ENCODE data around the gene TRIP13. TPM values are rescaled to one million over a fixed set of nuclear protein-coding genes. Genes with fewer than 3 reads are reported as not detected.

The TRIP13 gene
- total RNA-seq, 4 donors from 2014 or later, result 1.2 to 8.3 (median 3.5) TPM

DNA sequence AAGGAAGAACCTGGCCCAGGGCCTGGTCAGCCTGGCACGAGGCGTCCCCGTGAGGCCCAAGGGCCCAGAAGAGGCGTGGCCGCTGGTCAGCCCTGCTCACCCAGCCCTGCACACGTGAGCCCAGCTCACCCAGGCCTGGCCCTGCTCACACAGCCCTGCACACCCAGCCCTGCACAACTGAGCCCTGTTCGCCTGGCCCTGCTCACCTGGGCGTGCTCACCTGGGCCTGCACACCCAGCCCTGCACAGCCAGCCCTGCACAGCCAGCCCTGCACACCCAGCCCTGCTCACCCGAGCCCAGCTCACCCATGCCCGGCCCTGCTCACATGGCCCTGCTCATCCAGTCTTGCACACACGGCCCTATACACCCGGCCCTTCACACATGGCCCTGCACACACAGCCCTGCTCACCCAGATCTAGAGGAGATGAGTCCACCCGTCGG is 44.0 kb upstream of the TRIP13 start:
- H3K27me3 ChIP-seq, result no peaks in the 10 kb centered on the region
- H3K4me3 ChIP-seq, result no peak overlapping the region
- no peak for TF ChIP-seq POLR2A (IDR thresholded peaks at IDR 0.05)
- TF ChIP-seq, protein P1, sequence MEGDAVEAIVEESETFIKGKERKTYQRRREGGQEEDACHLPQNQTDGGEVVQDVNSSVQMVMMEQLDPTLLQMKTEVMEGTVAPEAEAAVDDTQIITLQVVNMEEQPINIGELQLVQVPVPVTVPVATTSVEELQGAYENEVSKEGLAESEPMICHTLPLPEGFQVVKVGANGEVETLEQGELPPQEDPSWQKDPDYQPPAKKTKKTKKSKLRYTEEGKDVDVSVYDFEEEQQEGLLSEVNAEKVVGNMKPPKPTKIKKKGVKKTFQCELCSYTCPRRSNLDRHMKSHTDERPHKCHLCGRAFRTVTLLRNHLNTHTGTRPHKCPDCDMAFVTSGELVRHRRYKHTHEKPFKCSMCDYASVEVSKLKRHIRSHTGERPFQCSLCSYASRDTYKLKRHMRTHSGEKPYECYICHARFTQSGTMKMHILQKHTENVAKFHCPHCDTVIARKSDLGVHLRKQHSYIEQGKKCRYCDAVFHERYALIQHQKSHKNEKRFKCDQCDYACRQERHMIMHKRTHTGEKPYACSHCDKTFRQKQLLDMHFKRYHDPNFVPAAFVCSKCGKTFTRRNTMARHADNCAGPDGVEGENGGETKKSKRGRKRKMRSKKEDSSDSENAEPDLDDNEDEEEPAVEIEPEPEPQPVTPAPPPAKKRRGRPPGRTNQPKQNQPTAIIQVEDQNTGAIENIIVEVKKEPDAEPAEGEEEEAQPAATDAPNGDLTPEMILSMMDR (IDR thresholded peaks at IDR 0.05), result no peak
- no peaks in the 10 kb centered on the region for H3K36me3 ChIP-seq
- H3K9me3 ChIP-seq, result no peaks in the 10 kb centered on the region
- peak in 2 of 3 donors; percentile 27 to 36 for DNase-seq
- H3K4me1 ChIP-seq, result no peaks in the 10 kb centered on the region
- no peak overlapping the region for H3K27ac ChIP-seq

DNA sequence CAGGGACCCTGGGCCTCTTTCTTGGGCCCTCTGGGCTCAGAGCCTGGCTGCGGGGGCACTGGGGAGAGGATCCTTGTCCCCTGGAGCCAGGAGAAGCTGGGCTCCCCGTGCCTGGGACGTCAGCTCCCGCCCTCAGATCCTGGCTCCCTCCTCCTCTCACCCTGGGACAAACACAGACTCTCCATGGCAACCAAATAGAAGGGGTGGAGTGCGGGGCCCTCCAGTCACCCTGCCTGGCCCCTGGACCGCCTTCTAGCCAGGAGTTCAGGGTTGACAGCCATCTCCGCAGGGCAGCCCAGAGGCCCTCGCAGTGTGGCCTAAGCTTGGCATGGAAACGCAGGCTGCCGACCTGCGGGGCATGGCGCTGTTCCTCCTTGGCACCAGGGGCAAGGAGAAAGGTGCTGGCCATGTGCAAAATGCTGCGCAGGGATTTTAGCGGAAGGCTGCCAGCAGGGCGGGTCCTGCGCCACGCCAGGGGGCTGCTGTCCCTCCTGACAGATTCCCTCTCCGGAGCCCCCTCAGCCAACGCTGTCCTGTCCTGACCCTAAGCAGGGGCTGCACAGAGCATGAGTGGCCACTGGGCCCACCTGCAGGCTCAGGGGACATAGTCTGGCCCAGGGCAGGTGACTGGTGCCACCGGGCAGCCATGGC is 42.9 kb upstream of the TRIP13 start:
- DNase-seq, result peak in 2 of 3 donors; percentile 46 to 60
- Histone ChIP-seq H3K27ac (no peak overlapping the region), H3K4me3 (peak overlapping the region in 1 of 4 donors; percentile 30), H3K36me3 (no peaks in the 10 kb centered on the region), H3K27me3 (no peaks in the 10 kb centered on the region), H3K9me3 (no peaks in the 10 kb centered on the region), H3K4me1 (no peaks in the 10 kb centered on the region)
- TF ChIP-seq, protein P1 (IDR thresholded peaks at IDR 0.05), result no peak

DNA sequence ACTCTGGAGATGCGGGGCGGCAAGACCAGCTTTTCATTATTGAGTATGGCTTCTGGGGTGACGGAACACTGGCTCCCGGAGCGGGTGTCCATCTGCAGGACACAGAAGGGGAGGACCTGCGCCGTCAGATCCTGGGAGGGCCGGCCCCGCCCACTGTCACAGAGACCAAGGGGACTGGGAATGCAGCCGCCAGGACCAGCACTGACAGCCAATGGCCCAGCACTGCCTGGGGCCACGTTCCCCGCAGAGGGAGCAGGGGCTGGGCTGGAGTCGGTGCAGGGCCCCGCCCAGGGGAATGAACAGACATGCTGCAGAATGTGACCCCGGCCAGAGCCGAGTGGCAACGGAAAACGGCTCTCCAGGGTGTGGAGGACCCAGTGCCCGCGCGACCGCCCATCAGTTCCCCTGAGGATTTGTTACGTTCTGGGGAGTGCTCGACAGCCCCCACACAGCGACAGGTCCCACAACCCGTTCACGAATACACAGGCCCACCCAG is 42.1 kb upstream of the TRIP13 start, which contains the start of gene ZDHHC11:
Gene ZDHHC11 (minus strand): TSS at position 476 of the 496 bp plus-strand sequence. CDS start 384 bp downstream, at position 92.
- TF ChIP-seq, protein P1 (IDR thresholded peaks at IDR 0.05), result no peak
- TF ChIP-seq POLR2A (IDR thresholded peaks at IDR 0.05), result no peak
- peak in 2 of 3 donors; percentile 45 to 56 for DNase-seq
- H3K4me3 ChIP-seq, result peak within 1 kb of the TSS in 1 of 4 donors; percentile 30
- no peaks in the 10 kb centered on the region for H3K9me3 ChIP-seq
- H3K27ac ChIP-seq, result no peak within 1 kb of the TSS
- H3K36me3 ChIP-seq, result no peaks in the 10 kb centered on the region
- no peaks in the 10 kb centered on the region for H3K4me1 ChIP-seq
- H3K27me3 ChIP-seq, result no peaks in the 10 kb centered on the region

DNA sequence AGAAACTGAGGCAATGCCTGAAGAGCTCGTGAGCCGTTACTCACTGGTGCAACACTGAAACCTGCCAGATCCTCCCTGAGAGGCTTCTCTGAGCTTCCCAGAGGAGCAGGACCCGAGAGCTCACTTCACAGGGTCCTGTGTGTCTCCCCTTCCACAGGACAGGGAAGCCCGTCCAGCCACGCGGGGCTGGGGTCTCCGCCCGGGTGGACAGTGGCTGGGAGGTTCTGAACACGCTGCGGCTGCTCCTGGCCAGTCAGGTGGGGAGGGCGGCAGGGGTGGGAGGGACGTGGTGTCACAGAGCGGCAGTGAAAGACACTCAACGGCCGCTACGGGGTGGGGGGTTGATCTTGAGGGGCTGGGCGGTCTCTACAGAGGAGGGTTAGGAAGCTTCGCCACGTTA is 41.6 kb upstream of the TRIP13 start:
- DNase-seq, result peak in 2 of 3 donors; percentile 42 to 48
- TF ChIP-seq, protein P1 (IDR thresholded peaks at IDR 0.05), result no peak
- TF ChIP-seq POLR2A (IDR thresholded peaks at IDR 0.05), result no peak
- no peaks in the 10 kb centered on the region for H3K27me3 ChIP-seq

DNA sequence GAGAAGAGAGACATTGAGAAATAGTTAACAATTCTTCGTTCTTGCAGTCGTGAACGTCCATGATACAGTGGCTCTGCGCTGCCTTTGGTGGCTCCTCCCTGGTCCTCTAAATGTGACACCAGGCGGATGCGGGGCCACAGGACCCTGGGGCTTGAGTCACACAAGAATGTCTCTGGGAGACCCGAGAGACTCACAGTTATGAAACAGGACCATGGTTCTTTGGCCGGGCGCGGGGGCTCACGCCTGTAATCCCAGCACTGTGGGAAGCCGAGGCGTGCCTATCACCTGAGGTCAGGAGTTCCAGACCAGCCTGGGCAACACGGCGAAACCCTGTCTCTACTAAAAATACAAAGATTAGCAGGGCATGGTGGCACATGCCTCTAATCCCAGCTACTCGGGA is 41.1 kb upstream of the TRIP13 start:
- H3K36me3 ChIP-seq, result no peaks in the 10 kb centered on the region
- no peaks in the 10 kb centered on the region for H3K27me3 ChIP-seq
- peak in 2 of 3 donors; percentile 34 to 40 for DNase-seq
- no peak overlapping the region for H3K27ac ChIP-seq
- no peaks in the 10 kb centered on the region for H3K9me3 ChIP-seq
- no peak overlapping the region for H3K4me3 ChIP-seq
- no peak for TF ChIP-seq POLR2A (IDR thresholded peaks at IDR 0.05)
- TF ChIP-seq, protein P1 (IDR thresholded peaks at IDR 0.05), result no peak
- H3K4me1 ChIP-seq, result no peaks in the 10 kb centered on the region

More for the DNA sequence above, 41.6 kb upstream of the TRIP13 start:
- Histone ChIP-seq H3K4me3 (no peak overlapping the region), H3K36me3 (no peaks in the 10 kb centered on the region), H3K27ac (no peak overlapping the region), H3K9me3 (no peaks in the 10 kb centered on the region), H3K4me1 (no peaks in the 10 kb centered on the region)

Measured in Peyer's patch (tissue), 4 donors.